Measurements from ENCODE around the gene CRADD.

GRCh38 chr12:93825931-93826555 is 148.9 kb downstream of the CRADD start:
- TF ChIP-seq CTCF (IDR thresholded peaks at IDR 0.05) = no peak
- TF ChIP-seq POLR2A (IDR thresholded peaks at IDR 0.05) = no peak
